Peyer's patch (tissue), 4 donors: ENCODE measurements around the gene EDA. TPM values are rescaled to one million over a fixed set of nuclear protein-coding genes. Genes with fewer than 3 reads are reported as not detected.

Source experiments
- DNase-seq, 3 donors: peaks; one replicate each; pipeline ENCODE4 v3.0.0-alpha.2; 2017 to 2019
- H3K27ac ChIP-seq, 4 donors: fragments of 200-600 bp; sonication (generic); one replicate each; pipeline ENCODE4 v1.5.1; 2016 to 2019
- H3K27me3 ChIP-seq, 2 donors: fragments of 200-600 bp; sonication (generic); one replicate each; pipeline ENCODE4 v1.5.1; 2019
- H3K36me3 ChIP-seq, 3 donors: fragments of 200-600 bp; sonication (generic); one replicate each; pipeline ENCODE4 v1.5.1; 2016 to 2019
- H3K4me1 ChIP-seq, 4 donors: fragments of 200-600 bp; sonication (generic); one replicate each; pipeline ENCODE4 v1.5.1; 2016 to 2019
- H3K4me3 ChIP-seq, 4 donors: fragments of 200-600 bp; sonication (generic); 1 replicate in 3 of 4; 2 replicates in 1 of 4; pipeline ENCODE4 v1.5.1; 2016 to 2019; ENCODE audit warnings: mild to moderate bottlenecking in 1 of 4
- H3K9me3 ChIP-seq, 4 donors: fragments of 200-600 bp; sonication (generic); one replicate each; pipeline ENCODE4 v1.5.1; 2016 to 2019; ENCODE audit warnings: mild to moderate bottlenecking in 1 of 4
- CTCF ChIP-seq, 6 experiments: fragments of 450-650 bp in 4 of 6; fragments of 200-600 bp in 2 of 6; sonication (generic) in 1 of 6; IDR thresholded peaks; one replicate each; pipeline ENCODE4 v1.5.1; 2017 to 2019; ENCODE audit warnings: antibody characterized with exemption in 6 of 6, mild to moderate bottlenecking in 3 of 6, moderate library complexity in 1 of 6
- POLR2A ChIP-seq, 2 donors: fragments of 450-650 bp; IDR thresholded peaks; one replicate each; pipeline ENCODE4 v1.5.1; 2017; ENCODE audit warnings: antibody characterized with exemption in 2 of 2, mild to moderate bottlenecking in 2 of 2, moderate library complexity in 2 of 2
- total RNA-seq, 4 donors: library from RNA; depleted of rRNA; stranded (reverse); fragments of >200 nt; gene quantifications; one replicate each; pipeline ENCODE4 v1.1.0, GENCODE V29; 2016

The EDA gene
- total RNA-seq, 4 donors from 2014 or later: 0.18 to 1.3 (median 1.0) TPM; not detected in 1

DNA sequence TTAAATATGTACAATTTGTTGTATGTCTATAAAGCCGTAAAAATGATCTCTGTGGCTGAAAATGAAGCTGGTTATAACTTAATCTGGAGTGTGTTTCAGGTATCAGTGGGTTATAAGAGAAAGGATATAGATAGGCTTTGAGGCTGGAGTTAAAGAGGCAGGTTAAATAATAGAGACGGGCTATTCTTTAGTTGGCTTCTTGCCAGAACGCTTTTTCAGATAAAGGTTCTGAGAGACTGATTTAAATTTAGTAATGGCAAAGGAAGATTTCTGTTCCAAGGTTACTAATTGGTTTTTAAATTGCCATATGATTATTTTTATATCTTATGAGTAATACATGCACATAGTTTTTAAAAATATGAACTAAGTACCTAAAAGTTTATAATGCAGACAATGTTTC is 316.4 kb downstream of the EDA start:
- Histone ChIP-seq H3K4me3 (no peak overlapping the region), H3K9me3 (no peaks in the 10 kb centered on the region)

GRCh38 chrX:69948276-69948797 is 332.4 kb downstream of the EDA start:
- H3K4me3 ChIP-seq: no peak overlapping the region
- no peaks in the 10 kb centered on the region for H3K36me3 ChIP-seq
- H3K4me1 ChIP-seq: no peaks in the 10 kb centered on the region
- no peak overlapping the region for H3K27ac ChIP-seq
- TF ChIP-seq CTCF (IDR thresholded peaks at IDR 0.05): no peak
- no peak for TF ChIP-seq POLR2A (IDR thresholded peaks at IDR 0.05)
- no peak for DNase-seq
- no peaks in the 10 kb centered on the region for H3K27me3 ChIP-seq
- H3K9me3 ChIP-seq: no peaks in the 10 kb centered on the region

More for the DNA sequence above, 316.4 kb downstream of the EDA start:
- no peak overlapping the region for H3K27ac ChIP-seq
- TF ChIP-seq POLR2A (IDR thresholded peaks at IDR 0.05) (no peak), CTCF (IDR thresholded peaks at IDR 0.05) (no peak)
- DNase-seq: no peak
- H3K4me1 ChIP-seq: no peaks in the 10 kb centered on the region
- H3K36me3 ChIP-seq: no peaks in the 10 kb centered on the region
- H3K27me3 ChIP-seq: no peaks in the 10 kb centered on the region

GRCh38 chrX:69951753-69952152 is 335.8 kb downstream of the EDA start:
- no peaks in the 10 kb centered on the region for H3K9me3 ChIP-seq
- no peak overlapping the region for H3K4me3 ChIP-seq
- no peak for TF ChIP-seq CTCF (IDR thresholded peaks at IDR 0.05)
- no peaks in the 10 kb centered on the region for H3K4me1 ChIP-seq
- no peak for DNase-seq
- H3K27me3 ChIP-seq: no peaks in the 10 kb centered on the region
- H3K36me3 ChIP-seq: no peaks in the 10 kb centered on the region
- no peak overlapping the region for H3K27ac ChIP-seq

DNA sequence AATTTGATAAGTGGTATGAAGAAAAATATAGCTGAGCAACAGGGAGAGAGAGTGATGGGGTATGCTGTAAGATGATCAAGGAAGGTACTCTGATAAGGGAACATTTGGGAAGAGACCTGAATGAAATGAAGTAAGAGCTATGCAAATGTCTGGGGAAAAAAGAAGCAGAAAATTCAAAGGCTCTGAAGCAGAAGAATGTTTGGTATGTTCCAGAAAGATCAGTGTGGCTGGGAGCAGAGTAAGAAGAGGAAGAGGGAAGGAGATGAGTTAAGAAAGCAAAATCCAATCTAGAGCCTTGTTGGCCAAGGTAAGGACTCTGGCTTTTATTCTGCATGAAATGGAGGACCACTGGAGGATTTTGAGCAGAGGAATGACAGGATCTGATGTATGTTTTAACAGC is 343.8 kb downstream of the EDA start:
- H3K9me3 ChIP-seq: no peaks in the 10 kb centered on the region
- no peaks in the 10 kb centered on the region for H3K36me3 ChIP-seq
- TF ChIP-seq POLR2A (IDR thresholded peaks at IDR 0.05) (no peak), CTCF (IDR thresholded peaks at IDR 0.05) (no peak)
- H3K27me3 ChIP-seq: no peaks in the 10 kb centered on the region
- no peaks in the 10 kb centered on the region for H3K4me1 ChIP-seq
- H3K4me3 ChIP-seq: no peak overlapping the region
- no peak overlapping the region for H3K27ac ChIP-seq
- DNase-seq: no peak

- no peaks in the 10 kb centered on the region for H3K27me3 ChIP-seq
- no peak overlapping the region for H3K27ac ChIP-seq
- no peaks in the 10 kb centered on the region for H3K4me1 ChIP-seq
- H3K36me3 ChIP-seq: no peaks in the 10 kb centered on the region
- H3K9me3 ChIP-seq: no peaks in the 10 kb centered on the region
- H3K4me3 ChIP-seq: no peak overlapping the region
- DNase-seq: no peak
- TF ChIP-seq CTCF (IDR thresholded peaks at IDR 0.05): no peak
- TF ChIP-seq POLR2A (IDR thresholded peaks at IDR 0.05): no peak
Observed at GRCh38 chrX:69961365-69962072, 345.6 kb downstream of the EDA start.
